Measurements from ENCODE around the gene PPP1R3D.
"Not testable (repeated sequence)": the region's sequence is repeated elsewhere in the genome, so short reads cannot be mapped to it uniquely, and the experiment has no call there.

PPP1R3D gene

GRCh38 chr20:59940129-59940955, at the start of gene PPP1R3D, which contains the start of gene FAM217B:
PPP1R3D (minus strand) TSS chr20:59940305; CDS start chr20:59939931, 374 bp downstream.
FAM217B (plus strand) TSS chr20:59940389; CDS start chr20:59943944, 3,555 bp downstream.
- peak; percentile 74 to 83 for DNase-seq (ENCODE audit: low read depth in 1 of 2, low spot score in 1 of 2)

- no peak for DNase-seq (ENCODE audit: low read depth in 1 of 2, low spot score in 1 of 2)
These were observed 48.0 kb upstream of the PPP1R3D start for GRCh38 chr20:59988141-59988540.

- DNase-seq (ENCODE audit: low read depth in 1 of 2, low spot score in 1 of 2): no peak
These were observed 47.0 kb upstream of the PPP1R3D start for GRCh38 chr20:59987135-59987534.

GRCh38 chr20:59985864-59986263, 45.8 kb upstream of the PPP1R3D start:
- DNase-seq (ENCODE audit: low read depth in 1 of 2, low spot score in 1 of 2): no peak

- DNase-seq (ENCODE audit: low read depth in 1 of 2, low spot score in 1 of 2): no peak
These were observed 45.1 kb upstream of the PPP1R3D start for GRCh38 chr20:59985164-59985563.

GRCh38 chr20:59984541-59984940, 44.4 kb upstream of the PPP1R3D start:
- DNase-seq (ENCODE audit: low read depth in 1 of 2, low spot score in 1 of 2): no peak

GRCh38 chr20:59983076-59983475, 43.0 kb upstream of the PPP1R3D start:
- DNase-seq (ENCODE audit: low read depth in 1 of 2, low spot score in 1 of 2): no peak

- no peak for DNase-seq (ENCODE audit: low read depth in 1 of 2, low spot score in 1 of 2)
These were observed 37.0 kb upstream of the PPP1R3D start for GRCh38 chr20:59977086-59977485.

GRCh38 chr20:59976156-59976782, 36.2 kb upstream of the PPP1R3D start:
- no peak for DNase-seq (ENCODE audit: low read depth in 1 of 2, low spot score in 1 of 2)

GRCh38 chr20:59972037-59972801, 32.1 kb upstream of the PPP1R3D start:
- DNase-seq (ENCODE audit: low read depth in 1 of 2, low spot score in 1 of 2): no peak

- no peak for DNase-seq (ENCODE audit: low read depth in 1 of 2, low spot score in 1 of 2)
These were observed 31.3 kb upstream of the PPP1R3D start for GRCh38 chr20:59971428-59971827.

GRCh38 chr20:59966428-59966827, 26.3 kb upstream of the PPP1R3D start:
- no peak for DNase-seq (ENCODE audit: low read depth in 1 of 2, low spot score in 1 of 2)

- DNase-seq (ENCODE audit: low read depth in 1 of 2, low spot score in 1 of 2): no peak
These were observed 22.1 kb upstream of the PPP1R3D start for GRCh38 chr20:59962155-59962554.

GRCh38 chr20:59961423-59961822, 21.3 kb upstream of the PPP1R3D start:
- no peak for DNase-seq (ENCODE audit: low read depth in 1 of 2, low spot score in 1 of 2)

- DNase-seq (ENCODE audit: low read depth in 1 of 2, low spot score in 1 of 2): no peak
These were observed 18.5 kb upstream of the PPP1R3D start for GRCh38 chr20:59958626-59959025.

- DNase-seq (ENCODE audit: low read depth in 1 of 2, low spot score in 1 of 2): no peak
These were observed 18.0 kb upstream of the PPP1R3D start, which contains the start of gene CDH26 for GRCh38 chr20:59958123-59958522. CDH26 (plus strand) TSS chr20:59958423; CDS start chr20:59958727, 304 bp downstream.

GRCh38 chr20:59957568-59957967, 17.5 kb upstream of the PPP1R3D start:
- DNase-seq (ENCODE audit: low read depth in 1 of 2, low spot score in 1 of 2): not testable (repeated sequence)

GRCh38 chr20:59955131-59955796, 15.2 kb upstream of the PPP1R3D start:
- DNase-seq (ENCODE audit: low read depth in 1 of 2, low spot score in 1 of 2): no peak

- DNase-seq (ENCODE audit: low read depth in 1 of 2, low spot score in 1 of 2): no peak
These were observed 14.6 kb upstream of the PPP1R3D start for GRCh38 chr20:59954718-59955117.

GRCh38 chr20:59949911-59950310, 9.8 kb upstream of the PPP1R3D start:
- no peak for DNase-seq (ENCODE audit: low read depth in 1 of 2, low spot score in 1 of 2)

All from activated T-helper 1 cell treated with anti-CD3 and anti-CD28 coated beads, Interleukin-2, amount 50 U/mL, for 16 hours (primary cell).